Fibroblast of villous mesenchyme (primary cell): ENCODE results near the gene MIA. TPM values are rescaled to one million over a fixed set of nuclear protein-coding genes. Genes with fewer than 3 reads are reported as not detected.
"Not testable (repeated sequence)": the region's sequence is repeated elsewhere in the genome, so short reads cannot be mapped to it uniquely, and the experiment has no call there.

ENCODE experiments used
- DNase-seq: peaks from one replicate; pipeline ENCODE4 v3.0.0-alpha.2; 2010; ENCODE audit warnings: low read depth
- H3K4me3 ChIP-seq: 2 replicates; pipeline ENCODE4 v1.5.1; 2011; ENCODE audit warnings: low read depth, mild to moderate bottlenecking, low read length
- CTCF ChIP-seq: IDR thresholded peaks from 2 replicates; pipeline ENCODE4 v1.5.1; 2012; ENCODE audit warnings: low read depth, mild to moderate bottlenecking, low read length; ENCODE audit not compliant: insufficient read depth
- total RNA-seq: library from RNA; depleted of rRNA; stranded (reverse); fragments of >200 nt; gene quantifications from 2 replicates; pipeline ENCODE4 v1.2.3, GENCODE V29; 2012

The MIA gene
- total RNA-seq, 1 donor, result not detected

GRCh38 chr19:40780582-40780981, 5.3 kb downstream of the MIA start:
- no peak for TF ChIP-seq CTCF
- no peak for DNase-seq
- no peak overlapping the region for H3K4me3 ChIP-seq

GRCh38 chr19:40781140-40781539, 5.8 kb downstream of the MIA start:
- no peak for DNase-seq
- TF ChIP-seq CTCF, result no peak
- H3K4me3 ChIP-seq, result no peak overlapping the region

DNA sequence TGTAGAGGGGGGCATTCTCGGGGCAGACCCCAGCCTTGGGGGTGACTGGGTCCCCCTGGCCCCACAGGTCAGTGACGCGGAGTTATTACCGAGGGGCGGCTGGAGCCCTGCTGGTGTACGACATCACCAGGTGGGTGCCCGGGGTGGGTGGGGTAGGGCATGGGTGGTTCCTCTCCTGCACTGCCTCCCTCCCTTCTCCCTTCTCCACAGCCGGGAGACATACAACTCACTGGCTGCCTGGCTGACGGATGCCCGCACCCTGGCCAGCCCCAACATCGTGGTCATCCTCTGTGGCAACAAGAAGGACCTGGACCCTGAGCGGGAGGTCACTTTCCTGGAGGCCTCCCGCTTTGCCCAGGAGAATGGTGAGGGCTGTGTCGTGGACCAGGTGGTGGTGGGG, 8.4 kb downstream of the MIA start:
- no peak for DNase-seq
- no peak for TF ChIP-seq CTCF
- H3K4me3 ChIP-seq, result no peak overlapping the region

DNA sequence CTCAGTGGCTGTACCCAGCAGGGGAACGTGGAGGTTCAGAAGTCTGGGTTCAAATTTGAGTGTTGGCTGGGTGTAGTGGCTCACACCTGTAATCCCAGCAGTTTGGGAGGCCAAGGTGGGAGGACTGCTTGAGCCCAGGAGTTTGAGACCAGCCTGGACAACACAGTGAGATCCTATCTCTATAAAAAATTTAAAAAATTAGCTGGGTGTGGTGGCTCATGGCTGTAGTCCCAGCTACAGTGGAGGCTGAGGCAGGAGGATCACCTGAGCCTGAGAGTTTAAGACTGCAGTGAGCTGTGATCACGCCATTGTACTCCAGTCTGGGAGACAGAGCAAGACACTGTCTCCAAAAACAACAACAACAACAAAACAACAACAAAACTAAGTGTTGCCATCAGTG, 8.8 kb downstream of the MIA start:
- not testable (repeated sequence) for DNase-seq, H3K4me3 ChIP-seq

- TF ChIP-seq CTCF, result no peak
- DNase-seq, result no peak
Observed at GRCh38 chr19:40785526-40785925, 10.2 kb downstream of the MIA start.

GRCh38 chr19:40786060-40787037, 11.0 kb downstream of the MIA start:
- no peak overlapping the region for H3K4me3 ChIP-seq
- DNase-seq, result no peak
- TF ChIP-seq CTCF, result no peak

More at GRCh38 chr19:40785526-40785925, 10.2 kb downstream of the MIA start:
- no peak overlapping the region for H3K4me3 ChIP-seq

- TF ChIP-seq CTCF, result no peak
- DNase-seq, result no peak
- no peak overlapping the region for H3K4me3 ChIP-seq
Observed at GRCh38 chr19:40791349-40791748, 16.0 kb downstream of the MIA start.
